ENCODE measurements around the gene PARS2. TPM values are rescaled to one million over a fixed set of nuclear protein-coding genes. Genes with fewer than 3 reads are reported as not detected.

The PARS2 gene
- total RNA-seq, 1 donor = 6.2 TPM

DNA sequence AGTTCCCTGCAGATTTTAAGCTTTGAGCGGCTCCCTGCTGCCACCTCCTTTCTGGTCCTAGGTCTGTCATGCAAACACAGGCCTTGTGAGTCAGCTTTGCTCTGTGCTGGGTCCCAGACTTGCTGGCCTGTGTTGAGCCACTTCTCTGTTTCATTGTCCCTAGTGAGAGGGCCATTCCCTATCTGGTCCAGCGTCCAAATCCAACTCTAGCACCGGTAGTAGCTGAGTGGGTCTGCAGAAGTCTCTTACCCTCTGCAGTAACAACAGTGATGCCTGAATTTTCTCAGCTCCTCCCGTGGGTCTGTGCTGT, 31.0 kb upstream of the PARS2 start:
- Histone ChIP-seq H3K27ac (ENCODE audit: low read depth, low read length) (no peak overlapping the region), H2AFZ (ENCODE audit: low read length) (no peak overlapping the region), H3K4me1 (ENCODE audit: insufficient read depth, low read length) (no peaks in the 10 kb centered on the region), H3K79me2 (ENCODE audit: insufficient read depth, low read length) (no peaks in the 10 kb centered on the region), H3K36me3 (ENCODE audit: insufficient read depth, low read length) (no peaks in the 10 kb centered on the region), H4K20me1 (ENCODE audit: insufficient read depth, low read length) (no peaks in the 10 kb centered on the region), H3K4me2 (ENCODE audit: insufficient read depth, low read length) (no peak overlapping the region), H3K9me3 (ENCODE audit: low read depth, low read length) (peaks cover 5% of the 10 kb centered on the region), H3K4me3 (ENCODE audit: insufficient read depth, low read length) (no peak overlapping the region), H3K27me3 (ENCODE audit: insufficient read depth, low read length) (peaks cover 14% of the 10 kb centered on the region)
- DNase-seq (ENCODE audit: insufficient read length, low spot score, missing footprints) = peak; percentile 66
- TF ChIP-seq, protein P1, sequence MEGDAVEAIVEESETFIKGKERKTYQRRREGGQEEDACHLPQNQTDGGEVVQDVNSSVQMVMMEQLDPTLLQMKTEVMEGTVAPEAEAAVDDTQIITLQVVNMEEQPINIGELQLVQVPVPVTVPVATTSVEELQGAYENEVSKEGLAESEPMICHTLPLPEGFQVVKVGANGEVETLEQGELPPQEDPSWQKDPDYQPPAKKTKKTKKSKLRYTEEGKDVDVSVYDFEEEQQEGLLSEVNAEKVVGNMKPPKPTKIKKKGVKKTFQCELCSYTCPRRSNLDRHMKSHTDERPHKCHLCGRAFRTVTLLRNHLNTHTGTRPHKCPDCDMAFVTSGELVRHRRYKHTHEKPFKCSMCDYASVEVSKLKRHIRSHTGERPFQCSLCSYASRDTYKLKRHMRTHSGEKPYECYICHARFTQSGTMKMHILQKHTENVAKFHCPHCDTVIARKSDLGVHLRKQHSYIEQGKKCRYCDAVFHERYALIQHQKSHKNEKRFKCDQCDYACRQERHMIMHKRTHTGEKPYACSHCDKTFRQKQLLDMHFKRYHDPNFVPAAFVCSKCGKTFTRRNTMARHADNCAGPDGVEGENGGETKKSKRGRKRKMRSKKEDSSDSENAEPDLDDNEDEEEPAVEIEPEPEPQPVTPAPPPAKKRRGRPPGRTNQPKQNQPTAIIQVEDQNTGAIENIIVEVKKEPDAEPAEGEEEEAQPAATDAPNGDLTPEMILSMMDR (IDR thresholded peaks at IDR 0.05; ENCODE audit: extremely low read depth, low read depth, low read length) = no peak

GRCh38 chr1:54794451-54795355, 30.4 kb upstream of the PARS2 start:
- Histone ChIP-seq H3K36me3 (ENCODE audit: insufficient read depth, low read length) (no peaks in the 10 kb centered on the region), H3K4me2 (ENCODE audit: insufficient read depth, low read length) (no peak overlapping the region), H3K4me1 (ENCODE audit: insufficient read depth, low read length) (no peaks in the 10 kb centered on the region), H3K27me3 (ENCODE audit: insufficient read depth, low read length) (peaks cover 16% of the 10 kb centered on the region), H3K79me2 (ENCODE audit: insufficient read depth, low read length) (no peaks in the 10 kb centered on the region), H3K9me3 (ENCODE audit: low read depth, low read length) (peaks cover 5% of the 10 kb centered on the region), H3K4me3 (ENCODE audit: insufficient read depth, low read length) (no peak overlapping the region), H2AFZ (ENCODE audit: low read length) (no peak overlapping the region), H4K20me1 (ENCODE audit: insufficient read depth, low read length) (no peaks in the 10 kb centered on the region), H3K27ac (ENCODE audit: low read depth, low read length) (no peak overlapping the region)
- peak; percentile 53 for DNase-seq (ENCODE audit: insufficient read length, low spot score, missing footprints)
- TF ChIP-seq, protein P1 (IDR thresholded peaks at IDR 0.05; ENCODE audit: extremely low read depth, low read depth, low read length) = no peak

- H3K9me3 ChIP-seq (ENCODE audit: low read depth, low read length) = peaks cover 5% of the 10 kb centered on the region
- H3K79me2 ChIP-seq (ENCODE audit: insufficient read depth, low read length) = no peaks in the 10 kb centered on the region
- TF ChIP-seq, protein P1 (IDR thresholded peaks at IDR 0.05; ENCODE audit: extremely low read depth, low read depth, low read length) = no peak
- peak; percentile 87 for DNase-seq (ENCODE audit: insufficient read length, low spot score, missing footprints)
- no peaks in the 10 kb centered on the region for H4K20me1 ChIP-seq (ENCODE audit: insufficient read depth, low read length)
- peaks cover 9% of the 10 kb centered on the region for H3K27me3 ChIP-seq (ENCODE audit: insufficient read depth, low read length)
- H3K4me3 ChIP-seq (ENCODE audit: insufficient read depth, low read length) = no peak overlapping the region
- no peak overlapping the region for H3K4me2 ChIP-seq (ENCODE audit: insufficient read depth, low read length)
- no peak overlapping the region for H3K27ac ChIP-seq (ENCODE audit: low read depth, low read length)
- H3K36me3 ChIP-seq (ENCODE audit: insufficient read depth, low read length) = no peaks in the 10 kb centered on the region
- no peaks in the 10 kb centered on the region for H3K4me1 ChIP-seq (ENCODE audit: insufficient read depth, low read length)
- H2AFZ ChIP-seq (ENCODE audit: low read length) = no peak overlapping the region
These were observed 28.5 kb upstream of the PARS2 start for GRCh38 chr1:54792686-54793282.

- no peak overlapping the region for H2AFZ ChIP-seq (ENCODE audit: low read length)
- H4K20me1 ChIP-seq (ENCODE audit: insufficient read depth, low read length) = no peaks in the 10 kb centered on the region
- no peak overlapping the region for H3K4me2 ChIP-seq (ENCODE audit: insufficient read depth, low read length)
- H3K9me3 ChIP-seq (ENCODE audit: low read depth, low read length) = peaks cover 5% of the 10 kb centered on the region
- peaks cover 9% of the 10 kb centered on the region for H3K27me3 ChIP-seq (ENCODE audit: insufficient read depth, low read length)
- TF ChIP-seq, protein P1 (IDR thresholded peaks at IDR 0.05; ENCODE audit: extremely low read depth, low read depth, low read length) = peak; percentile 57
- peak; percentile 63 for DNase-seq (ENCODE audit: insufficient read length, low spot score, missing footprints)
- no peak overlapping the region for H3K4me3 ChIP-seq (ENCODE audit: insufficient read depth, low read length)
- no peaks in the 10 kb centered on the region for H3K79me2 ChIP-seq (ENCODE audit: insufficient read depth, low read length)
- no peak overlapping the region for H3K27ac ChIP-seq (ENCODE audit: low read depth, low read length)
- no peaks in the 10 kb centered on the region for H3K4me1 ChIP-seq (ENCODE audit: insufficient read depth, low read length)
- H3K36me3 ChIP-seq (ENCODE audit: insufficient read depth, low read length) = no peaks in the 10 kb centered on the region
These were observed 27.7 kb upstream of the PARS2 start for GRCh38 chr1:54791880-54792522.

Measured in osteoblast (primary cell).